ENCODE measurements around the gene RALBP1. TPM values are rescaled to one million over a fixed set of nuclear protein-coding genes. Genes with fewer than 3 reads are reported as not detected.

The RALBP1 gene
- total and polyA plus RNA-seq, 2 of the 8 experiments (the other 6 are each of a cell fraction or from before 2014, with no cell fraction given), result 40.3 to 67.8 TPM

DNA sequence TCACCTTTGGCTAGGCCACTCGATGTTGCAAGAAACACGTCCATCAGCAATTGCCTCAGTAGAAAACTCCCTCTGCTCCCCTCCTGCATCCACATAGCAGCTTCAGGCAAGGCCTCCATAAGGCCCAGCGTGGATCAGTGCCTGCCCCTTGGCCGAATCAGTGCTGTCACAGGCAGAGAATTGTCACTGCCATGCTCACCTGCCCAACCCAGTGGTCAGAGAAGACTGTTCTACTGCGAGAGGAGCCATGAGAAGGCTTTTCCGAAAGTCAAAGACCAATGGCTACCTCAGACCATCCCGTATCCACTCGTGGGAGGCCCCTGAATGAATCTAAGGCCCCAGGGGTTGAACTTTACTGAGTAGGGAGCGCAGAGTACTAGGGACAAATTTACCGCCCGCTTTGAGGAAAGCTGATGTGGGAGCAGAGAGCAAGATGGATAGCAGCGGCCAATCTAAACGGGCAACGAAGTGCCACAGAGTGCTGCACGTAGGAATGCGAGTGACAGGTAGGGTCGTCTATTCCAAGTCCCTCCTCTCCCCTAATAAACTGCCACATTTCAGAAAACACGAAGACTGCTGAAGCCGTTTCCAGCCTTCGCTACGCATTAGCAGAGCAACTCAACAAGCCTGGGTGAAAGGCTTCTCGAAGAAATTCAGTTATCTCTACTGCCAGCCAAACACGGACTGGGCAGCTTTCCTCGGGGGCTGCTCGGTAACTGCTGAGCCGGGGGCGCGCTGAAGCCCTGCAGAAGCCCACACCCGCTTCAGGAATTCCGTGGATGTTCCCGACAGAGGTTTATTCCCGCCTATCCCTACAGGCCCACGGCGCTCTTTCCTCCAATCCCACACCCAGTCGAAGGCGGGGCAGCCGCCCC lies 968 bp upstream of the RALBP1 start:
- TF ChIP-seq RAD21 (IDR thresholded peaks at IDR 0.05 in 1 of 2, conservative IDR thresholded peaks at IDR 0.05 in 1 of 2; ENCODE audit: low read depth in 2 of 2, low read length in 2 of 2), result no peak; a peak in 1 of 4 replicates
- 0 out of 4 replicates have a peak, but pooled peaks of 1 of the 2 experiments have one; percentile 5 for TF ChIP-seq SIN3A (conservative IDR thresholded peaks at IDR 0.05 in 1 of 2, IDR thresholded peaks at IDR 0.05 in 1 of 2; ENCODE audit: low read depth in 1 of 2, low read length in 2 of 2)
- no peak for TF ChIP-seq NRF1 (IDR thresholded peaks at IDR 0.05; ENCODE audit: low read depth, low read length)
- TF ChIP-seq FOSL1 (IDR thresholded peaks at IDR 0.05; ENCODE audit: insufficient read depth, low read depth, low read length), result no peak
- TF ChIP-seq, protein P1, sequence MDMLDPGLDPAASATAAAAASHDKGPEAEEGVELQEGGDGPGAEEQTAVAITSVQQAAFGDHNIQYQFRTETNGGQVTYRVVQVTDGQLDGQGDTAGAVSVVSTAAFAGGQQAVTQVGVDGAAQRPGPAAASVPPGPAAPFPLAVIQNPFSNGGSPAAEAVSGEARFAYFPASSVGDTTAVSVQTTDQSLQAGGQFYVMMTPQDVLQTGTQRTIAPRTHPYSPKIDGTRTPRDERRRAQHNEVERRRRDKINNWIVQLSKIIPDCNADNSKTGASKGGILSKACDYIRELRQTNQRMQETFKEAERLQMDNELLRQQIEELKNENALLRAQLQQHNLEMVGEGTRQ (IDR thresholded peaks at IDR 0.05; ENCODE audit: low read length), result no peak
- no peak for TF ChIP-seq CBX8 (IDR thresholded peaks at IDR 0.05; ENCODE audit: borderline replicate concordance, low read depth, low read length)
- no peak for TF ChIP-seq TEAD4 (IDR thresholded peaks at IDR 0.05; ENCODE audit: low read depth, low read length)
- no peak for TF ChIP-seq ZNF274 (IDR thresholded peaks at IDR 0.05; ENCODE audit: borderline replicate concordance, extremely low read depth, low read length)
- Histone ChIP-seq H4K20me1 (replicated peaks in 1 of 2; ENCODE audit: control insufficient read depth in 1 of 2, insufficient read depth in 2 of 2, low read length in 2 of 2) (no peaks in the 10 kb centered on the region), H2BK20ac (ENCODE audit: low read length) (0 out of 2 replicates have a peak overlapping the region, but pooled peaks have one; percentile 48), H2BK12ac (ENCODE audit: low read depth, low read length) (peak overlapping the region; percentile 62; the same call in 1 of the 2 replicates), H2BK5ac (ENCODE audit: low read depth, low read length) (peak overlapping the region; percentile 96; the same call in 1 of the 2 replicates), H3K14ac (ENCODE audit: insufficient read length) (no peak overlapping the region), H3K9me3 (ENCODE audit: insufficient read depth in 2 of 2, low read depth in 1 of 2, low read length in 1 of 2) (no peaks in the 10 kb centered on the region), H3K4me1 (replicated peaks in 1 of 4; ENCODE audit: control insufficient read depth in 3 of 4, insufficient read depth in 4 of 4, low read length in 3 of 4) (peaks cover 0 to 6% (median 3%) of the 10 kb centered on the region in 4 experiments; a peak in 4 of 7 replicates), H3K23me2 (ENCODE audit: low read depth, low read length) (peaks cover 8% of the 10 kb centered on the region), H3K27ac (ENCODE audit: low read depth, low read length) (peak overlapping the region; percentile 92), H3K4me2 (ENCODE audit: insufficient read depth in 1 of 2, low read depth in 2 of 2, low read length in 2 of 2) (peak overlapping the region; percentile 79 to 94), H2AFZ (ENCODE audit: low read length) (peak overlapping the region; percentile 79), H3K18ac (ENCODE audit: extremely low read depth, low read length) (peak overlapping the region; percentile 91; the same call in 1 of the 2 replicates), H3K79me1 (ENCODE audit: low read depth, low read length) (no peaks in the 10 kb centered on the region), H2BK120ac (replicated peaks; ENCODE audit: low read depth, low read length) (no peak overlapping the region), H3K4ac (replicated peaks; ENCODE audit: insufficient read length, low read depth, low read length) (peak overlapping the region; percentile 16), H3K23ac (ENCODE audit: insufficient read length) (no peak overlapping the region), H3K56ac (replicated peaks; ENCODE audit: insufficient read length, low read depth, low read length) (no peak overlapping the region), H2BK15ac (ENCODE audit: low read length) (no peak overlapping the region), H3K4me3 (ENCODE audit: extremely low read depth in 1 of 4, insufficient read depth in 2 of 4, low read depth in 3 of 4, low read length in 4 of 4) (peak overlapping the region; percentile 64 to 92 (median 80)), H3K36me3 (ENCODE audit: control insufficient read depth in 2 of 4, insufficient read depth in 4 of 4, low read length in 3 of 4) (no peaks in the 10 kb centered on the region; a peak in 1 of 8 replicates), H4K8ac (ENCODE audit: extremely low read depth, insufficient read depth, low read length) (peak overlapping the region; percentile 99), H2AK5ac (ENCODE audit: low read depth, low read length) (no peak overlapping the region; the same call in 1 of the 2 replicates), H3K9ac (replicated peaks in 1 of 4; ENCODE audit: extremely low read depth in 1 of 4, low read depth in 3 of 4, low read length in 3 of 4) (peak overlapping the region; percentile 67 to 95 (median 82)), H3K27me3 (replicated peaks in 1 of 4; ENCODE audit: control insufficient read depth in 3 of 4, extremely low read depth in 1 of 4, insufficient read depth in 3 of 4, low read length in 3 of 4) (no peaks in the 10 kb centered on the region), H3K79me2 (ENCODE audit: control insufficient read depth in 1 of 2, insufficient read depth in 2 of 2, low read length in 2 of 2) (peaks cover 4 to 35% of the 10 kb centered on the region in 2 experiments; a peak in 3 of 4 replicates), H4K5ac (ENCODE audit: insufficient read length, low read depth, low read length) (peak overlapping the region; percentile 41), H4K91ac (replicated peaks; ENCODE audit: insufficient read length, low read length) (peak overlapping the region; percentile 45)
- ChIA-PET POLR2A (ENCODE audit: partially characterized antibody) (interaction anchor here (1.1 to 1.7 kb wide), 4 partner anchors 10 to 107 kb away, joined by 3 to 6 read pairs (median 3); no protein-coding TSS in a partner anchor), CTCF (ENCODE audit: partially characterized antibody) (interaction anchor here (1.0 to 1.4 kb wide), 4 partner anchors 17 to 110 kb away, joined by 3 to 4 read pairs (median 4); no protein-coding TSS in a partner anchor)
- FAIRE-seq (no peak), DNase-seq (ENCODE audit: low read depth in 1 of 2, low spot score in 2 of 2) (peak in 1 of 2 experiments; percentile 48)
- 28% methylated on average over 37 of the region's 37 CpGs; no CpG with 5 or more reads in 1 of the 2 experiments for WGBS, 2 experiments (ENCODE audit: extremely low coverage in 1 of 2, insufficient coverage in 1 of 2, insufficient read length in 1 of 2, insufficient replicate concordance in 2 of 2, low coverage in 1 of 2, low lambda C conversion rate in 2 of 2, missing lambda C conversion rate in 1 of 2)

Data from H1 (cell line).